GM21717 (cell line): ENCODE measurements around the gene ENAH.
"Not testable (repeated sequence)": the region's sequence is repeated elsewhere in the genome, so short reads cannot be mapped to it uniquely, and the experiment has no call there.

ENCODE experiments used
- ATAC-seq: cut with Tn5 transposase; IDR thresholded peaks from one replicate; pipeline ENCODE4 v1.9.1; 2021; ENCODE audit warnings: mild to moderate bottlenecking, moderate library complexity; ENCODE audit not compliant: unreplicated experiment

Gene ENAH

GRCh38 chr1:225677350-225678124 is 24.6 kb upstream of the ENAH start:
- no peak for ATAC-seq

DNA sequence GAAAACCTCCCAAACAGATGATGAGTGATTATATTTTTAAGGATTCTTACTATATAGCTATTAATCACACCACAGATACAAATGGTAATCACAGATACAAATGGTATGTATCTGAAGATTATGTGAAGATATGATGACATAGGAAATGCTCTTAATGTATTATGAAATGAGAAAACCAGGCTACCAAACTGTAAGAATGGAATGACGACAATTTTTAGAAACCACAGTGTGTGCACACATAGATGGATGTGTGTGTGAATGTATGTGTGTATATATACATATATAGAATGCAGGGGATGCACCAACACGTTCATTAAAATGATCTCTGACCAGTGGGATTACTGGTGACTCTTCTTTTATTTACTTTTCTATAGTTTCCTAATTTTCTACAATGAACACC is 21.5 kb upstream of the ENAH start:
- ATAC-seq: no peak

- ATAC-seq: no peak
Observed at GRCh38 chr1:225670806-225671733, 18.1 kb upstream of the ENAH start.

DNA sequence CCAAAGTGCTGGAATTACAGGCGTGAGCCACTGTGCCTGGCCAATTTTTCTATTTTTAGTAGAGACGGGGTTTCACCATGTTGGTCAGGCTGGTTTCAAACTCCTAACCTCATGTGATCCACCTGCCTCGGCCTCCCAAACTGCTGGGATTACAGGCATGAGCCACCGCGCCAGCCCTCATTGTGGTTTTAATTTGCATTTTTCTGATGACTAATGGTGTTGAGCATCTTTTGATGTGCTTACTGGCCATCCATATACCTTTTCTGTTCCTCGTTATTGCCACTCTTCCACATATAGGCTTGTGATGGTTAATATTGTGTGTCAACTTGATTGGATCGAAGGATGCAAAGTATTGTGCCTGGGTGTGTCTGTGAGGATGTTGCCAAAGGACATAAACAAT is 17.4 kb upstream of the ENAH start:
- no peak for ATAC-seq

DNA sequence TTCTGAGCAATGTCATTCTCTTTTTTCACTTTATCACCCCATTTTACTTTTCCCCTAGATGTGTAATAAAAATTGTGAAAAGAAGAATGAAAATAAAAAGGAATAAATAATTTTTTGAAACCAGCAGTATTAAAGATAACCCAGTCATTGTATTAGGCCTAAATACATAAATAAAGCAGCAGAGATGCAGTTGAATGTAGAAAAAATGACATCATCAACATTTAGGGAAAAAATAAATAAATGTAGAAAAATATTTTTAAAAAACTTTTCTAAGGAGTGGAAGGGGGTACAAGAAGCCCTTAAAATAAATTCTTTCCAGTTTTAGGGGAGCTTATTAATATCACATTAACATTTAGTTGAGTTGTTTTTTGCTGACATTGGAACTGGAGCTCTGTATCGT is 15.3 kb upstream of the ENAH start:
- ATAC-seq: no peak

GRCh38 chr1:225667362-225667761 is 14.4 kb upstream of the ENAH start:
- no peak for ATAC-seq

DNA sequence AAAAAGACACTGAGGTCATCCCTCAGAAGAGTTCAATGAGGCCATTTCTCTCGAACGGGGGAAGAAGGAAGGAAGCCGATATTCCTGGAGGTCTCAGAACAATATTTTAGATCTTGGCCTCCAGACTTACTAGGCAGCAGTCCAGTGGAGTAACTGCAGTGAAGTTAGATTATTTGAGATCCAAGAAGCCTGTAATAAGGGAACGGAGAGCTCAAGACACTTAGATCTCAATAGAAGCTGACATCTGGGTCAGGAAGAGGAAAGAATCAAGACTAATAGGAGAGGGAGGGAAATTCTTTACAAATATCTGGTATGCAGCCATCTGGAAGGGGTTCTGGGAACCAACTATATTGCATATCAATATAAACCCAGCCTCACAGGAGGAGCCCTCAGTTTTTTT is 13.6 kb upstream of the ENAH start:
- no peak for ATAC-seq

DNA sequence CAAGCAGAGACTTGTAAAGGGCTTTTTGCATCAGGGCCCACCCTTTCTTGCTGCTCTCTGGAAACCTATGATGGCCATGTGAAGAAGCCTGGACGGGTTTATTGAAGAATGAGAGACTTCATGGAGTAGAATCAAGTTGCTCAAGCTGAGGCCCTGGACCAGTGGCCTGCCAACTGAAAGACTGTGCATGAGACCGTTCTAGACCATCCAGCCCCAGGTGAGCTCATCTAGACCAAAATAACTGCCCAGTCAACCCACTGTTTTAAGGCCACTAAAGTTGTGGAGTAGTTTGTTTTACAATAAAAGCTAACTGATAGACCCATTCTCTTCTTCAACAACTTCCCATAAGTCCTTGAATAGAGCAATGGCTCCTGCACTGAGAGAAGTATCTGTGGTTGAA is 11.8 kb upstream of the ENAH start:
- ATAC-seq: no peak

GRCh38 chr1:225662155-225662554 is 9.2 kb upstream of the ENAH start:
- ATAC-seq: no peak

DNA sequence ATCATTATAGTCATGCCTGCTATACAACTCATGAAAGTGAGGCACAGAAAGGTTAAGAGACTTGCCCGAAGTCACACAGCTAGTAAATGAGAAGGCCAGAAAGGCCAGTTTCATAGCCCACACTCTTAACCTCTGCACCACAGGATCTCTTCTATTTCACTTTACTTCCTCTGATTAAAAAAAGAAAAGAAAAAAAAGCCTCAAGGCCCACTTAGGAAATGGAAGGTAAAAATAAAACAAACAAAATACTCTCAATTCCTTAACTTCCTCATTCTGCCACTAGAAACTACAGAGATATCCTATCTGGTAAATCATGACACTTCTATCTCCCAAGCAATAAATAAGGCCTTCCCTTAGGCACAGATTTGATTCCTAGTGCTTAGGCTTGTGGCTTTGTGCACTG is 7.6 kb upstream of the ENAH start:
- no peak for ATAC-seq

- no peak for ATAC-seq
Observed at GRCh38 chr1:225658041-225658440, 5.1 kb upstream of the ENAH start.

- ATAC-seq: no peak
Observed at GRCh38 chr1:225657462-225657989, 4.6 kb upstream of the ENAH start.

- ATAC-seq: not testable (repeated sequence)
Observed at GRCh38 chr1:225656259-225656655, 3.3 kb upstream of the ENAH start.

GRCh38 chr1:225655509-225656258 is 2.8 kb upstream of the ENAH start:
- no peak for ATAC-seq

DNA sequence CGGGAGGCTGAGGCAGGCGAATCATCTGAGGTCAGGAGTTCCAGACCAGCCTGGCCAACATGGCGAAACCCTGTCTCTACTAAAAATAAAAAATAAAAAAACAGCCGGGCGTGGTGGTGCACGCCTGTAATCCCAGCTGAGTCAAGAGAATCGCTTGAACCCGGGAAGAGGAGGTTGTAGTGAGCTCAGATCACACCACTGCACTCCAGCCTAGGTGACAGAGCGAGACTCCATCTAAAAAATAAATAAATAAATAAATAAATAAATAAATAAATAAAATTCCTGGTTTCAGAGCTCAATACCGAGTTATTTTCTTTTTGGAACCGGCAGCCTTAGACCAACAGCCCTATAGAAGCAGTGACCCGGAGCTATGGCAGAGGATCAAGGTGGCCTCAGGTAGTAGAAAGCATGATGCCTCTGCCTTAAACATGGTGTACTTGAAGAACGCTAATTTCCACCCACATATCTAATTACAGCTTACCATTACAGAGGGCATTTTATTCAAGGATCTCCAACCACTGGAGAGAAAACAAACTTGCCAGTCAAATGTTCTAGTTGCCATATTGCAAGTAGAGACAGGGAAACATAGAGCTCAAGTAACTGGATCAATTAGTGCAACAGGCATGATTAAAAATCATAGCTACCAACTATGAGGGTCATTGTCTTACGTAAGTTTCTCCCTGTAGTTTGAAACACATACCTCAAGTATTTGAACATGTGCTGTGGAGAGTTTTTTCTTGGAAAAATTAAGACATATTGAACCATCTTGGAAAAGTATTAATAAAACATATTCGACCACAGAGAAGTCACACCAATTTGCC is 2.0 kb upstream of the ENAH start:
- ATAC-seq: no peak

DNA sequence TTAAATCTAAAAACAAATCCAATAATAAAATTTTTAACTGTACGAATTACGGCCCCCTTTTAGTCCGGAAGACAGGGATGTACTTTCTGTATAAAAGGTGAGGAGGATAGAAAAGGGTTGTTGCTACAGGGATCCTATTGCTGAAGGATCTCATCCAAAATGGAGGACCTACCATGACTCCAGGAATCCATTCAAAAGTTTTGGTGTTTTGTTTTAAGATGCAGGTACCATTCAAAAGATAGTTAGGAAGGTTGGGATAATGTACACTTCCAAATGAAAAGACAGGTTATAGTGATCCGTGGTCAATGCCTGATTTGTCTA is 1.3 kb upstream of the ENAH start:
- ATAC-seq: no peak

DNA sequence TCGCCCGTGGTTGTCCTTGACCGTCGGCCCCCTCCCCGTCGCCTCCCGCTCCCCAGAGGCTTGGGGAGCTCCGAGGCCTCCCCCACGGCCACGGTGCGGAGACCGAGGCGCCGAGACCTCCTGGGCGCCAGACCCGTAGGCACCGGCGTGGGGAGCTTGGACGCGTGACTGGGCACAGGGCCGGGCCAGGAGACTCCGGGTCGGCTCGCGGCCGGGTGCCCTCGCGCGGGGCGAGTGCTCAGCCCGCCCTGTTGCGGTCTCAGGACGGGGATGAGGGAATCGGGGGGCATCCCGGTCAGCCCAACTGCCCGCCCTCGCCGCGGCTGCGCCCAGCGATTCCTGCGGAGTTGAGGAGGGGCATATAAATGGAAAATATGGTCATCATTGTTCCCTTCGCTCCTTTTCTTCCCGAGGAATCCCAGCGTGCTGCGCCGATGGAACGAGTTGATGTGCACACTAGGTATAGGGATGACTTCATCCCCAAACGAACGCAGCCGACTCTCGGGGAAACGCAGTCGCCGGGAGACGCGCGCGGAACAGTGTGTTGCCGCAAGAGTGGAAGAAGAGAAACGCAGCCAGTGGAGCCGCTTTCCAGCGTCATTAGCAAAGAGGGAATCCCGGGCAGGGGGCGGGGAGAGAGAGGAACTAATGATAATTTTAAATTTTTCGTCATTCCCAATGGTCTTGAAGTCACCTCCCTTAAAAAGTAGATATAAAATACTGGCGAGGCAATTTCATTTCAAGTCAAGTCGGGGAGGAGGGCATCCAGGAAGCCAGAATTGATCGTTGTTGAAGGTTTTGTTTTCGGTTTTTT is 747 bp upstream of the ENAH start:
- peak; percentile 29 for ATAC-seq

DNA sequence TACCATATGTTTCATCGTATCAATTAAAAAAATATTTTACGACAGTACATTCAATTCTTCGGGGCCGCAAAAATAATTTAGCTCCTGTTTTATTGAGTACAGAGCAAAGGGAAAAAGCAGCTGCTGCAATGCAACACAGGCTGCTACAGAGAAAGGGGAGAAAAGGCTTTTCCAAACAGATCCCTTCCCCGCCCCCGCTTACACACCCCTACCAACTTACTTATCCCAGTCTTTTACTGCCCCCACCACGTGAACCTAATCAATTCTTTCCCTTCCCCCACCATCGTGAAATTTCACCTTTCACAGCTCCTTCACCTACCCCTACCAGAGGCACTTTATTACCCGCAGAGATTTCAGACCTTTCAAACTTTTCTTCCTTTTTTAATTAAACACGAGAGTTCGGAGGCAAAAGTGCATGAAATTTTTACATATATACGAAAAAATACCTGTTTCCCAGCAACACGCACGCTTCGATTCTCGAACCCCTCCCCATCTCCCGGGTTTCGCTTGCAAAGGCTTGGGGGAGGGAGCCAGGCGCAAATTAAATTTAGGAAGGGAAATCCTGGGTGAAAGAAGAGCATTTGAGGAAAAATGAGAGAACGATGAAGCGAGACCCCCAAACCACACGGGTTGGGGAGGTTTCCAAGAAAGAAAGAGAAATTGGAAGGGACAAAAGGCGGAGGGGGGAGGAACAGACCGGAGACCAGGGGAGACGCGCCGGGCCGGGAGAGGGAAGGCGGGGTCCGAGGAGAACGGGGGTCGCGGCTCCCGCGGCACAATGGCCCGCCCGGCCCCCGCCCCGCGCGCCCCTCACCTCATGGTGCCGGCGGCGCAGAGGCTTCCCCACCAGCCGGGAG is 823 bp downstream of the ENAH start:
- ATAC-seq: no peak
